ENCODE measurements around the gene CRIP3.

CRIP3 gene

DNA sequence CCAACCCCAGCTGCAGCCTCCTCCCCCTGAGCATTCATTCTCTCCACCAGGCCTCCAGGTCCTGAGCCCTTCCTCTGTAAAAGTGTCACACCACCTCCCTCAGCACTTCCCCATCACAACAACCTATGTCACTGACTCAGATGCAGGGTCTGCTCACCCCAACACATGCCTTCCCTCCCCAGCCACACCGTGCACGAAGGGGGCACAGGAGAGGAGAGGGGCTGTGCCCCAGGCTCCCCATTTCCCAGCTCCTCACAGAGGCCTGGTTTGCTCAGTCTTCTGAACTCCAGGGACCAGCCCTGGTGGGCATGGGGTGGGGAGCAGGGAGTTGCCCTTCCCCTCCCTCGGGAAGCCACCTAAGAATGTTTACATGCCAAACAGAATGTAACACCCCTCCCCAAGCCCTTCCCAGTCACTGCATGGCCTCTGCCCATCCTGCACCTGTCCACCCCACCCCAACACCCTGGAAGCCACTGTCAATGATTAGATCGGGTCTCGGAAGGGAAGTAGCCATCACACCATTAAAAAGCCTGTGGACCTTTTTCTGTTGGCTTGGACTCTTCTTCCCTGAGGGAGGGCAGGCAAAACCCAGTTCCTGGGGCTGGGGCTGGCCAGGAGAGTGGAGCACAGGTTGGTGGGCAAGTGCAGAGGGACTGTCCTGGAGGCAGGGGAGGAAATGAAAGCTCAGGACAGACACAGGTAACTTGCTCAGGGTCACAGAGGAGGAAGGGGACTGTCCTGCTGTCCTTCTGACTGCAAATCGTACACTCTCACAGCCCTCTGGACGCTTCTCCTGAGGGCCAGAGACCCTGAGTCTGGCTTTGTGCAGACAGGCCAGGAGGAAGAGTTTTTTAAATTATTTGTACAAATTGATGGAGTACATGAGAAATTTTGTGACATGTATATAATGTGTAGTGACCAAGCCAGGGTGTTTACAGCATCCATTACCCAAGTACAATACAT, 20.6 kb downstream of the CRIP3 start:
- DNase-seq: no peak
- TF ChIP-seq GATA1 (IDR thresholded peaks at IDR 0.05; ENCODE audit: low read depth, low read length) (no peak), POLR2A (IDR thresholded peaks at IDR 0.05; ENCODE audit: low read length) (no peak)

- TF ChIP-seq GATA1 (IDR thresholded peaks at IDR 0.05; ENCODE audit: low read depth, low read length) (no peak), POLR2A (IDR thresholded peaks at IDR 0.05; ENCODE audit: low read length) (no peak)
- DNase-seq: no peak
These were observed 21.5 kb downstream of the CRIP3 start for GRCh38 chr6:43286980-43287716.

- no peak for TF ChIP-seq POLR2A (IDR thresholded peaks at IDR 0.05; ENCODE audit: low read length)
- TF ChIP-seq GATA1 (IDR thresholded peaks at IDR 0.05; ENCODE audit: low read depth, low read length): no peak
- DNase-seq: no peak
These were observed 22.1 kb downstream of the CRIP3 start for GRCh38 chr6:43286456-43286979.

DNA sequence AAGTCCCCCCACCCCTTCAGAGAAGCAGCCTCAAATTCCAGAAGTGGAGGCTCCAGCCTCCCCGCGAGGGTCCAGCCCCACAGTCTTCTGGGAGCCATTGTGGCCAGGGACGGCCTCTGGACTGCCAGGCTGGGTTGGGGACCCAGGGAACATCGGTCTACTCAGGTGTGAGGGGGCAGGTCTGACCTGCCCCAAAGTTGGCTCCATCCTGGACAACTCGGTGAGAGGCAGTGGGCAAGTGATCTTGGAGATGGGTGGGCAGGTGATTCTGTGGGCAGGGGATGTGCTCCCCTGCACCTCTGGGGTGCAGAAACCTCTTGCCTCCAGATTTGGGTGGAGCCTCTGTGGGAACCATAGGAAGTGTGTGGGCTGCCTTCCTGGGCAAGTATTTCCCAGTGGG, 22.8 kb downstream of the CRIP3 start:
- TF ChIP-seq GATA1 (IDR thresholded peaks at IDR 0.05; ENCODE audit: low read depth, low read length) (no peak), POLR2A (IDR thresholded peaks at IDR 0.05; ENCODE audit: low read length) (no peak)
- no peak for DNase-seq

DNA sequence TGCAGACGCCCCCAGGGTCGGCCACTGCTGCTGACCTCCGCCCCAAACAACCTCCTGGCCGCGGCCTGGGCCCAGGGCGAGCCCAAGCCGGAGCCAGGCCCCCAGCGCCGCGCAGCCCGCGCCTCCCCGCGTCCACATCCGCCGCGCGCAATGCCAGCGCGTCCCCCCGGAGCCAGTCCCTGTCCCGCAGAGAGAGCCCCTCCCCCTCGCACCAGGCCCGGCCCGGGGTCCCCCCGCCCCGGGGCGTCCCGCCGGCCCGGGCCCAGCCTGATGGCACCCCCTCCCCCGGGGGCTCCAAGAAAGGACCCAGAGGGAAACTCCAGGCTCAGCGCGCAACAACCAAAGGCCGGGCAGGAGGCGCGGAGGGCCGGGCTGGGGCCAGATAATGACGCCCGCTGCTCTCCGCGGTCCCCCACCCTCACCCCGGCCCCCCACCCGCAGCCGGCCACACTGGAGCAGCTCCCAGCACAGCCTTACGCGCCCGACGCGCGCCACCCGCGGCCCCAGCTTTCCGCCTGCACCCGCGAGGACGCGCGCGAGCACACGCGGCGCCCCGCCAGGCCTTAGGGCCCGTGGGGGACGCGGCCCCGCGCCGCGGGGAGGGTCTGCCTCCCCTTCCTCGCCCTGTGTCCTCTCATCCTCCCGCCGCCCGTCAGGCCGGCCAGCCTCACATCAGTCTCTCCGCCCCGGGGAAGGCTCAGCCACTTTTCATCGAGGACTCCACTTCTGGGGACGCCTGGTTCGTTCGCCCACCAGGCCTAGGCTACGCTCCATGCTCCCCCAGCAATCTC, 23.4 kb downstream of the CRIP3 start:
- no peak for TF ChIP-seq GATA1 (IDR thresholded peaks at IDR 0.05; ENCODE audit: low read depth, low read length)
- no peak for DNase-seq

DNA sequence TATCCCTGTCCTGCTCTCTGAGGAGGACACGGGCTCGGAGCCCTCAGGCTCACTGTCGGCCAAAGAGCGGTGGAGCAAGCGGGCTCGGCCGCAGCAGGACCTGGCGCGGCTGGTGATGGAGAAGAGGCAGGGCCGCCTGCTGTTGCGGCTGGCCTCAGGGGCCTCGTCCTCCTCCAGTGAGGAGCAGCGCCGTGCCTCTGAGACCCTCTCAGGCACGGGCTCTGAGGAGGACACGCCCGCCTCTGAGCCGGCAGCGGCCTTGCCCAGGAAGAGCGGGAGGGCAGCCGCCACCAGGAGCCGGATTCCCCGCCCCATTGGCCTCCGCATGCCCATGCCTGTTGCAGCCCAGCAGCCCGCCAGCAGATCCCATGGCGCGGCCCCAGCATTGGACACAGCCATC, 24.7 kb downstream of the CRIP3 start:
- TF ChIP-seq GATA1 (IDR thresholded peaks at IDR 0.05; ENCODE audit: low read depth, low read length) (no peak), POLR2A (IDR thresholded peaks at IDR 0.05; ENCODE audit: low read length) (no peak)
- no peak for DNase-seq

DNA sequence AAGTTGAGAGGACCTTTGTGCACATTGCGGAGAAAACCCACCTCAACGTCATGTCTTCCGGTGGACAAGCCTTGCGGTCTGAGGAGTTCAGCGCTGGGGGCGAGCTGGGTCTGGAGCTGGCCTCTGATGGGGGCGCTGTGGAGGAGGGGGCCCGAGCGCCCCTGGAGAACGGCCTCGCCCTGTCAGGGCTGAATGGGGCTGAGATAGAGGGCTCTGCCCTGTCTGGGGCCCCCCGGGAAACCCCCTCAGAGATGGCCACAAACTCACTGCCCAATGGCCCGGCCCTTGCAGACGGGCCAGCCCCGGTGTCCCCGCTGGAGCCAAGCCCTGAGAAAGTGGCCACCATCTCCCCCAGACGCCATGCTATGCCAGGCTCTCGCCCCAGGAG, 25.1 kb downstream of the CRIP3 start:
- DNase-seq: no peak
- TF ChIP-seq POLR2A (IDR thresholded peaks at IDR 0.05; ENCODE audit: low read length): no peak
- TF ChIP-seq GATA1 (IDR thresholded peaks at IDR 0.05; ENCODE audit: low read depth, low read length): no peak

- TF ChIP-seq GATA1 (IDR thresholded peaks at IDR 0.05; ENCODE audit: low read depth, low read length): no peak
- no peak for TF ChIP-seq POLR2A (IDR thresholded peaks at IDR 0.05; ENCODE audit: low read length)
These were observed 25.8 kb downstream of the CRIP3 start for GRCh38 chr6:43282636-43283513.

GRCh38 chr6:43282060-43282459, 26.6 kb downstream of the CRIP3 start:
- DNase-seq: no peak
- TF ChIP-seq POLR2A (IDR thresholded peaks at IDR 0.05; ENCODE audit: low read length) (no peak), GATA1 (IDR thresholded peaks at IDR 0.05; ENCODE audit: low read depth, low read length) (no peak)

More at GRCh38 chr6:43282636-43283513, 25.8 kb downstream of the CRIP3 start:
- DNase-seq: no peak

GRCh38 chr6:43280234-43280633, 28.4 kb downstream of the CRIP3 start:
- no peak for TF ChIP-seq GATA1 (IDR thresholded peaks at IDR 0.05; ENCODE audit: low read depth, low read length)
- no peak for TF ChIP-seq POLR2A (IDR thresholded peaks at IDR 0.05; ENCODE audit: low read length)
- DNase-seq: no peak

DNA sequence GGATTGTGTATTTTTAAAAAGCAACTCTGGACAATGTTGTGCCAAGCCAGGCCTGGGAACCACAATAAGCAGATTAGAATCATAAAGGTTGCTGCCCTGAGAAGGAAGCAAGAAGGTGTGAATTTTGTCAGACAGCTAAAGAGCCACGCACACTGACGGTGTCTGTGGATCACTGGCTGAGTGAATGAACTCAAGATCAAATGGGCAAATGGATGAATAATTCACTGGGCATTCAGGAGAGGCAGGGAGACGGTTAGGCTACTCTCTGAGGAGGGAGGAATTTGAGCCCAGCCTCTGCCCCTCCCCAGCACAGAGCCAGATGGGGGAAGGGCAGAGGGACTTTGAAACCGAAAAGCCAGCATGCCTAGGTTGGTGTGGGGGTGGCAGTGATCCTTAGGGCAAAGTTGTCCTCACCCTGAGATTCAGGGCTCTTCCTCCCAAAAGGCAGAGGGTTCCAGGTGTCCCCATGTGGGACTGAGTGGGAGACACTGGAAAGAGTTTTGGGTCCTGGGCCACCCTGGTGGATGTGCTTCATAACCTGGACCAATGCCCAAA, 30.0 kb downstream of the CRIP3 start:
- no peak for DNase-seq

More for the DNA sequence above, 30.0 kb downstream of the CRIP3 start:
- TF ChIP-seq GATA1 (IDR thresholded peaks at IDR 0.05; ENCODE audit: low read depth, low read length) (no peak), POLR2A (IDR thresholded peaks at IDR 0.05; ENCODE audit: low read length) (no peak)
